ENCODE measurements around the gene SHC2.

SHC2 gene

GRCh38 chr19:369876-370275 is 91.0 kb downstream of the SHC2 start:
- DNase-seq = no peak

GRCh38 chr19:369256-369655 is 91.6 kb downstream of the SHC2 start:
- DNase-seq = no peak

- no peak for DNase-seq
Observed at GRCh38 chr19:368630-369024, 92.2 kb downstream of the SHC2 start.

GRCh38 chr19:367963-368629 is 92.7 kb downstream of the SHC2 start:
- no peak for DNase-seq

GRCh38 chr19:367561-367960 is 93.3 kb downstream of the SHC2 start:
- DNase-seq = no peak

GRCh38 chr19:366951-367350 is 93.9 kb downstream of the SHC2 start:
- no peak for DNase-seq

Data from CD4-positive, alpha-beta T cell treated with Interleukin-4 for 4 hours (primary cell).